A549 (cell line): Measurements from ENCODE around the gene CPSF7. TPM values are rescaled to one million over a fixed set of nuclear protein-coding genes. Genes with fewer than 3 reads are reported as not detected.

ENCODE experiments used
- ATAC-seq, 2 experiments: fragments of 200-7000 bp in 1 of 2; fragments of >200 bp in 1 of 2; cut with Nextera tagmentation in 1 of 2; cut with Tn5 transposase in 1 of 2; 3 replicates each; pipeline versions ENCODE4 v1.8.0 to v1.9.1; 2018 to 2020; ENCODE audit warnings: mild to moderate bottlenecking in 1 of 2, moderate library complexity in 1 of 2
- CTCF ChIA-PET: fragments of 300-600 bp; sonication (Branson Sonifier 250); formaldehyde crosslinking; extraction: SDS; loops from one replicate; lab custom pipeline; 2021; ENCODE audit warnings: antibody characterized with exemption, inconsistent platforms; lab: Yijun Ruan, JAX
- POLR2A ChIA-PET: fragments of 350-600 bp; formaldehyde crosslinking; extraction: SDS; loops from one replicate; lab custom pipeline; 2021; ENCODE audit warnings: antibody characterized with exemption, inconsistent platforms; lab: Yijun Ruan, JAX
- DNase-seq, 2 experiments: peaks; one replicate each; pipeline versions ENCODE4 v3.0.0 to v3.0.0-alpha.2; 2011 to 2016; ENCODE audit warnings: low read depth in 1 of 2, low spot score in 1 of 2
- FAIRE-seq: peaks from 2 replicates; lab custom pipeline; 2011; peaks lifted over from hg19 to GRCh38; lab: Jason Lieb, UNC
- H3K27ac ChIP-seq, 2 experiments: fragments of >200 bp; sonication (Bioruptor Twin); formaldehyde crosslinking; 3 replicates each; pipeline ENCODE4 v1.5.1; 2016 to 2017
- H3K4me1 ChIP-seq: fragments of >200 bp; sonication (Bioruptor Twin); formaldehyde crosslinking; 3 replicates; pipeline ENCODE4 v1.6.1; 2016
- H3K4me2 ChIP-seq: fragments of >200 bp; sonication (Bioruptor Twin); formaldehyde crosslinking; 3 replicates; pipeline ENCODE4 v1.6.1; 2016
- H3K4me3 ChIP-seq: fragments of >200 bp; sonication (Bioruptor Twin); formaldehyde crosslinking; 3 replicates; pipeline ENCODE4 v1.5.1; 2016
- H3K9me3 ChIP-seq: fragments of >200 bp; sonication (Bioruptor Twin); formaldehyde crosslinking; 3 replicates; pipeline ENCODE4 v1.6.1; 2016
- ATOH8 ChIP-seq: fragments of 250-450 bp; sonication (Bioruptor Pico); IDR thresholded peaks from 2 replicates; pipeline ENCODE4 v1.5.0; 2020; ENCODE audit warnings: low read depth, mild to moderate bottlenecking, moderate library complexity
- BCL3 ChIP-seq: fragments of >200 bp; sonication (Bioruptor Twin); formaldehyde crosslinking; IDR thresholded peaks from 3 replicates; pipeline ENCODE4 v1.6.1; 2016
- BHLHE40 ChIP-seq: IDR thresholded peaks from 2 replicates; pipeline ENCODE4 v1.6.1; 2012; ENCODE audit warnings: low read depth, low read length, inconsistent platforms
- CEBPB ChIP-seq, 2 experiments: fragments of >200 bp in 1 of 2; sonication (Bioruptor Twin) in 1 of 2; formaldehyde crosslinking in 1 of 2; IDR thresholded peaks; 2 replicates each; pipeline ENCODE4 v1.6.1; 2012 to 2016
- CHD2 ChIP-seq: fragments of 150-350 bp; IDR thresholded peaks from 2 replicates; pipeline ENCODE4 v1.6.1; 2014; ENCODE audit warnings: low read length; ENCODE audit not compliant: partially characterized antibody
- CHD4 ChIP-seq: fragments of 200-600 bp; sonication (generic); IDR thresholded peaks from 2 replicates; pipeline ENCODE4 v1.6.1; 2016; ENCODE audit warnings: antibody characterized with exemption, mild to moderate bottlenecking, borderline replicate concordance
- EHF ChIP-seq: fragments of 250-450 bp; sonication (Bioruptor Pico); IDR thresholded peaks from 2 replicates; pipeline ENCODE4 v1.5.0; 2020; ENCODE audit warnings: mild to moderate bottlenecking
- EHMT2 ChIP-seq: fragments of 200-600 bp; sonication (generic); IDR thresholded peaks from 2 replicates; pipeline ENCODE4 v1.6.1; 2016; ENCODE audit warnings: antibody characterized with exemption, low read depth, mild to moderate bottlenecking, moderate library complexity
- ELK1 ChIP-seq: fragments of 150-350 bp; IDR thresholded peaks from 2 replicates; pipeline ENCODE4 v1.6.1; 2014; ENCODE audit warnings: low read depth, mild to moderate bottlenecking, low read length
- EP300 ChIP-seq, 2 experiments: fragments of >200 bp; sonication (Bioruptor Twin); formaldehyde crosslinking; IDR thresholded peaks; 2 replicates in 1 of 2; 3 replicates in 1 of 2; pipeline ENCODE4 v1.6.1; 2016 to 2017
- FOSL2 ChIP-seq, 2 experiments: fragments of 450-650 bp in 1 of 2; fragments of >200 bp in 1 of 2; sonication (Bioruptor Twin) in 1 of 2; formaldehyde crosslinking; IDR thresholded peaks; 2 replicates each; pipeline versions ENCODE4 v1.5.0 to v1.6.1; 2016 to 2020; ENCODE audit warnings: mild to moderate bottlenecking in 1 of 2, moderate library complexity in 1 of 2
- FOXS1 ChIP-seq: fragments of 250-450 bp; sonication (Bioruptor Pico); IDR thresholded peaks from 2 replicates; pipeline ENCODE4 v1.5.0; 2020; ENCODE audit warnings: mild to moderate bottlenecking, moderate library complexity
- HES2 ChIP-seq: fragments of >200 bp; sonication (Bioruptor Twin); formaldehyde crosslinking; IDR thresholded peaks from 2 replicates; pipeline ENCODE4 v1.6.1; 2016
- HEYL ChIP-seq: fragments of 250-450 bp; sonication (Bioruptor Pico); IDR thresholded peaks from 2 replicates; pipeline ENCODE4 v1.8.0; 2021; ENCODE audit warnings: mild to moderate bottlenecking, moderate library complexity
- HOXA7 ChIP-seq: fragments of 250-450 bp; sonication (Bioruptor Pico); IDR thresholded peaks from 2 replicates; pipeline ENCODE4 v1.5.0; 2020; ENCODE audit warnings: mild to moderate bottlenecking, moderate library complexity
- HOXB13 ChIP-seq: fragments of 250-450 bp; sonication (Bioruptor Pico); IDR thresholded peaks from 2 replicates; pipeline ENCODE4 v1.5.0; 2020; ENCODE audit warnings: low read depth, mild to moderate bottlenecking, moderate library complexity
- HOXB5 ChIP-seq: fragments of 250-450 bp; sonication (Bioruptor Pico); IDR thresholded peaks from 2 replicates; pipeline ENCODE4 v1.5.0; 2020; ENCODE audit warnings: mild to moderate bottlenecking, moderate library complexity
- JUN ChIP-seq, 2 experiments: fragments of >200 bp; sonication (Bioruptor Twin); formaldehyde crosslinking; IDR thresholded peaks; 2 replicates in 1 of 2; 3 replicates in 1 of 2; pipeline ENCODE4 v1.6.1; 2016 to 2017
- JUNB ChIP-seq: fragments of >200 bp; sonication (Bioruptor Twin); formaldehyde crosslinking; IDR thresholded peaks from 2 replicates; pipeline ENCODE4 v1.6.1; 2016
- KDM1A ChIP-seq: fragments of 200-600 bp; sonication (generic); IDR thresholded peaks from 2 replicates; pipeline ENCODE4 v1.6.1; 2016; ENCODE audit warnings: low read depth, mild to moderate bottlenecking
- KDM5A ChIP-seq: fragments of 200-600 bp; sonication (generic); IDR thresholded peaks from 2 replicates; pipeline ENCODE4 v1.6.1; 2016; ENCODE audit warnings: antibody characterized with exemption, mild to moderate bottlenecking
- MAFK ChIP-seq: fragments of 450-650 bp; IDR thresholded peaks from 2 replicates; pipeline ENCODE4 v1.6.1; 2014; ENCODE audit not compliant: partially characterized antibody
- NFE2L2 ChIP-seq: fragments of 150-350 bp; conservative IDR thresholded peaks from 2 replicates; pipeline ENCODE4 v1.6.1; 2014; ENCODE audit warnings: low read length
- NPAS2 ChIP-seq: fragments of 250-450 bp; sonication (Bioruptor Pico); IDR thresholded peaks from 2 replicates; pipeline ENCODE4 v1.8.0; 2022; ENCODE audit warnings: mild to moderate bottlenecking, moderate library complexity, borderline replicate concordance
- PHF8 ChIP-seq: fragments of 200-600 bp; sonication (generic); IDR thresholded peaks from 2 replicates; pipeline ENCODE4 v1.6.1; 2016; ENCODE audit warnings: low read depth, mild to moderate bottlenecking, antibody characterized with exemption, moderate library complexity, borderline replicate concordance
- POLR2A ChIP-seq: IDR thresholded peaks from 2 replicates; pipeline ENCODE4 v1.6.1; 2012; ENCODE audit warnings: mild to moderate bottlenecking, low read length
- RAD21 ChIP-seq, 2 experiments: fragments of >200 bp in 1 of 2; sonication (Bioruptor Twin) in 1 of 2; formaldehyde crosslinking in 1 of 2; IDR thresholded peaks in 1 of 2; conservative IDR thresholded peaks in 1 of 2; 2 replicates in 1 of 2; 3 replicates in 1 of 2; pipeline ENCODE4 v1.6.1; 2012 to 2018; ENCODE audit warnings: inconsistent platforms in 1 of 2
- RFX5 ChIP-seq: fragments of 450-650 bp; IDR thresholded peaks from 2 replicates; pipeline ENCODE4 v1.7.1; 2014; ENCODE audit warnings: antibody characterized with exemption, mild to moderate bottlenecking, moderate library complexity
- RNF2 ChIP-seq: fragments of 200-600 bp; sonication (generic); IDR thresholded peaks from 2 replicates; pipeline ENCODE4 v1.6.1; 2016; ENCODE audit warnings: low read depth, mild to moderate bottlenecking, antibody characterized with exemption, moderate library complexity, borderline replicate concordance
- SREBF2 ChIP-seq: fragments of 450-650 bp; IDR thresholded peaks from 2 replicates; pipeline ENCODE4 v1.6.1; 2014; ENCODE audit warnings: mild to moderate bottlenecking, moderate library complexity
- ZC3H11A ChIP-seq: fragments of 450-650 bp; IDR thresholded peaks from 2 replicates; pipeline ENCODE4 v1.6.1; 2014; ENCODE audit warnings: antibody characterized with exemption, mild to moderate bottlenecking
- ZNF302 ChIP-seq: fragments of 250-450 bp; sonication (Bioruptor Pico); IDR thresholded peaks from 2 replicates; pipeline ENCODE4 v1.9.0; 2021; ENCODE audit warnings: inconsistent platforms, mild to moderate bottlenecking, moderate library complexity
- WGBS: methylation state at CpG from one replicate; pipeline ENCODE4 v1.1.6; 2017; ENCODE audit errors: missing lambda C conversion rate; 5-methylcytosine and 5-hydroxymethylcytosine counted together
- polyA plus RNA-seq, 4 experiments: library from polyadenylated mRNA; depleted of rRNA in 3 of 4; stranded (reverse); fragments of >200 nt; fragmentation: RNase III in 1 of 4; extraction: RNeasy Plus Mini Kit Qiagen cat#74134 plus additional on column Dnase treatment in 1 of 4; gene quantifications; 2 replicates in 3 of 4; 3 replicates in 1 of 4; pipeline ENCODE4 v1.2.3, GENCODE V29; 2011 to 2017
- TF ChIP-seq, protein P1 (sequence below): fragments of 450-650 bp; IDR thresholded peaks from 2 replicates; pipeline ENCODE4 v1.6.1; 2014; ENCODE audit warnings: antibody characterized with exemption
- TF ChIP-seq, protein P2 (sequence below): IDR thresholded peaks from 2 replicates; pipeline ENCODE4 v1.6.1; 2012

Gene CPSF7
- polyA plus RNA-seq, 2 of the 4 experiments (the other 2 are of a cell fraction): 56.7 to 62.9 TPM

DNA sequence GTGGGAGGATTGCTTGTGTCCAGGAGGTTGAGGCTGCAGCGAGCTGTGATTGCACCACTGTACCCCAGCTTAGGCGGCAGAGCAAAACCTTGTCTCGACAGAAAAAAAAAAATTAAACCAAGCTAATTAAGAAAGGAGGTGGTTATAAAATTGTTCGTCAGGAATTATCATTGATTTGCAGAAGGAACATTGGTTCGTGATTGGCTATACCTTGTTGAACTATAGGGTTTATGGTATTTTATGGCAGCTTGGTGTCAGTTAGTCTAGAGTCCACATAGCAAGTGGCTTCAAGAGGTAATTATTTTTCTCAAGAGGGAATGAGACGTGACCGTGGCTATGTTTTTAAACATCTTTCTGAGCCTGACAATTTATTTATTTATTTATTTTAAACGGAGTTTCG, 48.9 kb downstream of the CPSF7 start:
- Histone ChIP-seq H3K4me2 (no peak overlapping the region), H3K4me1 (peaks cover 20% of the 10 kb centered on the region), H3K27ac (no peak overlapping the region), H3K4me3 (no peak overlapping the region), H3K9me3 (no peaks in the 10 kb centered on the region)
- ChIA-PET CTCF (interaction anchor here (1.4 to 17.4 kb wide), 3 partner anchors 21 to 53 kb away, joined by 5 to 552 read pairs (median 521); partner anchors contain the start of genes CYB561A3, DDB1, TKFC and TMEM138), POLR2A (interaction anchor here (0.7 to 1.4 kb wide), 2 partner anchors 19 to 42 kb away, joined by 3 to 4 read pairs; partner anchors contain the start of genes CYB561A3 and TMEM138)
- ATAC-seq (no peak), DNase-seq (no peak), FAIRE-seq (no peak)
- no peak for TF ChIP-seq KDM1A
- TF ChIP-seq ZNF302 (CRISPR knock-in tag): no peak
- no peak for TF ChIP-seq ELK1
- TF ChIP-seq EHF: no peak
- TF ChIP-seq HEYL (CRISPR knock-in tag): no peak
- TF ChIP-seq HOXB13: no peak
- TF ChIP-seq MAFK: no peak
- no peak for TF ChIP-seq BHLHE40
- no peak for TF ChIP-seq PHF8
- WGBS: 90% methylated on average over 9 of the region's 9 CpGs

GRCh38 chr11:61378713-61379313, 51.0 kb downstream of the CPSF7 start:
- Histone ChIP-seq H3K27ac (peak overlapping the region; percentile 76 to 87), H3K4me2 (peak overlapping the region; percentile 64), H3K9me3 (no peaks in the 10 kb centered on the region), H3K4me1 (peaks cover 20% of the 10 kb centered on the region), H3K4me3 (no peak overlapping the region)
- ChIA-PET CTCF (interaction anchor here (15.0 to 17.4 kb wide), 2 partner anchors 18 to 41 kb away, joined by 521 to 552 read pairs; partner anchors contain the start of genes CYB561A3, DDB1, TKFC and TMEM138), POLR2A (interaction anchor here (0.9 to 1.7 kb wide), 4 partner anchors 14 to 45 kb away, joined by 3 to 36 read pairs (median 6); partner anchors contain the start of genes CYB561A3, DDB1, TKFC and TMEM138)
- WGBS: 37% methylated on average over 5 of the region's 5 CpGs
- ATAC-seq (peak; percentile 91 to 99), DNase-seq (peak; percentile 72 to 74), FAIRE-seq (no peak)
- no peak for TF ChIP-seq HOXB5
- no peak for TF ChIP-seq ATOH8 (CRISPR knock-in tag)
- TF ChIP-seq CEBPB (IDR thresholded peaks at IDR 0.05): peak; percentile 97 to 98
- TF ChIP-seq, protein P1, sequence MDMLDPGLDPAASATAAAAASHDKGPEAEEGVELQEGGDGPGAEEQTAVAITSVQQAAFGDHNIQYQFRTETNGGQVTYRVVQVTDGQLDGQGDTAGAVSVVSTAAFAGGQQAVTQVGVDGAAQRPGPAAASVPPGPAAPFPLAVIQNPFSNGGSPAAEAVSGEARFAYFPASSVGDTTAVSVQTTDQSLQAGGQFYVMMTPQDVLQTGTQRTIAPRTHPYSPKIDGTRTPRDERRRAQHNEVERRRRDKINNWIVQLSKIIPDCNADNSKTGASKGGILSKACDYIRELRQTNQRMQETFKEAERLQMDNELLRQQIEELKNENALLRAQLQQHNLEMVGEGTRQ: no peak
- peak; percentile 74 for TF ChIP-seq JUNB
- TF ChIP-seq EHMT2: no peak
- 0 out of 5 replicates have a peak, but pooled peaks of 1 of the 2 experiments have one; percentile 24 for TF ChIP-seq EP300 (IDR thresholded peaks at IDR 0.05)
- TF ChIP-seq BCL3: peak; percentile 74; the same call in 1 of the 3 replicates
- peak in 1 of 2 experiments; percentile 58; a peak in 2 of 5 replicates for TF ChIP-seq JUN (IDR thresholded peaks at IDR 0.05)
- TF ChIP-seq HOXB13: no peak
- TF ChIP-seq FOSL2 (IDR thresholded peaks at IDR 0.05): peak; percentile 70; the same call in 1 of the 2 replicates
- TF ChIP-seq FOSL2 (CRISPR knock-in tag; IDR thresholded peaks at IDR 0.05): peak; percentile 91
- TF ChIP-seq NPAS2 (CRISPR knock-in tag): no peak
- no peak for TF ChIP-seq NFE2L2
- no peak for TF ChIP-seq KDM5A
- TF ChIP-seq BHLHE40: no peak
- TF ChIP-seq HOXA7: no peak
- no peak for TF ChIP-seq FOXS1
- TF ChIP-seq HES2: peak; percentile 95
- TF ChIP-seq CHD4: no peak
- no peak for TF ChIP-seq ZC3H11A
- no peak for TF ChIP-seq RFX5
- TF ChIP-seq, protein P2, sequence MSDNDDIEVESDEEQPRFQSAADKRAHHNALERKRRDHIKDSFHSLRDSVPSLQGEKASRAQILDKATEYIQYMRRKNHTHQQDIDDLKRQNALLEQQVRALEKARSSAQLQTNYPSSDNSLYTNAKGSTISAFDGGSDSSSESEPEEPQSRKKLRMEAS: no peak
- TF ChIP-seq SREBF2: no peak
- no peak for TF ChIP-seq RNF2
- peak; percentile 39 for TF ChIP-seq MAFK
- no peak for TF ChIP-seq CHD2
- TF ChIP-seq POLR2A: no peak
- 0 out of 5 replicates have a peak, but pooled peaks of 1 of the 2 experiments have one; percentile 8 for TF ChIP-seq RAD21 (conservative IDR thresholded peaks at IDR 0.05 in 1 of 2, IDR thresholded peaks at IDR 0.05 in 1 of 2)
